Activated CD4-positive, alpha-beta T cell treated with anti-CD3 and anti-CD28 coated beads, Interleukin-2, amount 10 ng/mL, durations not matched to agents 24 days and 14 days (primary cell): ENCODE results near the gene GPR17. TPM values are rescaled to one million over a fixed set of nuclear protein-coding genes. Genes with fewer than 3 reads are reported as not detected.

Source experiments
- DNase-seq: peaks from one replicate; pipeline ENCODE4 v3.0.0; 2022
- H3K27ac Mint-ChIP-seq: one replicate; pipeline ENCODE4 v1.8.0; 2022; ENCODE audit warnings: mild to moderate bottlenecking, mixed read lengths
- H3K27me3 Mint-ChIP-seq: one replicate; pipeline ENCODE4 v1.8.0; 2022; ENCODE audit warnings: mixed read lengths
- H3K36me3 Mint-ChIP-seq: one replicate; pipeline ENCODE4 v1.8.0; 2022; ENCODE audit warnings: low read depth, mild to moderate bottlenecking, mixed read lengths
- H3K4me1 Mint-ChIP-seq: one replicate; pipeline ENCODE4 v1.8.0; 2021; ENCODE audit warnings: mixed read lengths
- H3K4me3 Mint-ChIP-seq: one replicate; pipeline ENCODE4 v1.8.0; 2022; ENCODE audit warnings: mild to moderate bottlenecking, moderate library complexity, mixed read lengths
- H3K9me3 Mint-ChIP-seq: one replicate; pipeline ENCODE4 v1.8.0; 2021; ENCODE audit warnings: mixed read lengths
- intact Hi-C: fragments of 100-400 bp; cut with micrococcal nuclease; formaldehyde crosslinking; loops from one replicate; pipeline ENCODE4 v1.15.1; 2023
- total RNA-seq: library from RNA; stranded (reverse); gene quantifications from 2 replicates; pipeline ENCODE4 v1.2.3, GENCODE V29; 2022

Gene GPR17
- total RNA-seq, 1 donor from 2014 or later = not detected

GRCh38 chr2:127655209-127656073 is 9.5 kb downstream of the GPR17 start:
- H3K9me3 Mint-ChIP-seq = no peaks in the 10 kb centered on the region
- no peaks in the 10 kb centered on the region for H3K4me1 Mint-ChIP-seq
- H3K4me3 Mint-ChIP-seq = no peak overlapping the region
- no peak for DNase-seq
- no peaks in the 10 kb centered on the region for H3K27me3 Mint-ChIP-seq
- H3K36me3 Mint-ChIP-seq = no peaks in the 10 kb centered on the region
- H3K27ac Mint-ChIP-seq = no peak overlapping the region
- intact Hi-C loops = no loop called here

GRCh38 chr2:127656569-127657231 is 10.7 kb downstream of the GPR17 start:
- Mint-ChIP-seq H3K27me3 (peaks cover 1% of the 10 kb centered on the region), H3K9me3 (no peaks in the 10 kb centered on the region), H3K4me3 (no peak overlapping the region), H3K27ac (no peak overlapping the region), H3K36me3 (no peaks in the 10 kb centered on the region), H3K4me1 (no peaks in the 10 kb centered on the region)
- no peak for DNase-seq
- intact Hi-C loops = no loop called here

DNA sequence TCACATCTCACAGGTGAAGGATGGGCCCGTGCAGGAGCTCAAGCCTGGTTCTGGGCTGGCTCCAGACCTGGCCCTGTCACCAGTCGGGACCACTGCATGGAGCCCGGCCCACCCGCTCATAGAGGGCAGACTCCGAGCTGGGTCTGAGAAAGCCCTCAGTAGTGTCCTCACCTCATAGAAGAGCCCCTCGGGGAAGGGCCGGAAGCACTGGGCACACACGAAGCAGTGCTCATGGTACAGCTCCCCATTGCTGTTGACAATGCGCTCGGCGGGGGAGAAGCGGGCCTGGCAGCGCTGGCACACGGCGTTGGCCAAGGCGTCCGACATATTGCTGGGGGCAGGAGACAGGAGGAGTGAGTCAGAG is 11.3 kb downstream of the GPR17 start:
- Mint-ChIP-seq H3K36me3 (no peaks in the 10 kb centered on the region), H3K4me1 (no peaks in the 10 kb centered on the region), H3K27me3 (peaks cover 4% of the 10 kb centered on the region), H3K4me3 (no peak overlapping the region), H3K27ac (no peak overlapping the region), H3K9me3 (no peaks in the 10 kb centered on the region)
- intact Hi-C loops = no loop called here
- no peak for DNase-seq

DNA sequence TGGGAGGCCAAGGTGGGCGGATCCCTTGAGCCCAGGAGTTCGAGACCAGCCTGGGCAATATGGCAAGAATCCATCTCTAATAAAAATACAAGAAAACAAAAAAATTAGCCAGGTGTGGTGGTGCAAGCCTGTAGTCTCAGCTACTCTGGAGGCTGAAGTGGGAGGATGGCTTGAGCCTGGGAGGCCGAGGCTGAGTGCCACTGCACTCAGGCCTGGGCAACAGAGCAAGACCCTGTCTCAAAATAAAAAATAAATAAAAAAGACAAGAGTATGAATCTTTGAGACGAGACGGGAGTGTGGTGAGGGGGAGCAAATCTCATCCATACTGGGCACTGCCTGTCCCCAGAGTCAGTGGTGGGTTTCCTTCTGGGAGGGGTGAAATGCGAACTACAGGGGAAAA is 12.2 kb downstream of the GPR17 start:
- H3K36me3 Mint-ChIP-seq = no peaks in the 10 kb centered on the region
- no peaks in the 10 kb centered on the region for H3K9me3 Mint-ChIP-seq
- intact Hi-C loops = no loop called here
- no peak overlapping the region for H3K27ac Mint-ChIP-seq
- H3K4me3 Mint-ChIP-seq = no peak overlapping the region
- peaks cover 8% of the 10 kb centered on the region for H3K27me3 Mint-ChIP-seq
- no peak for DNase-seq
- no peaks in the 10 kb centered on the region for H3K4me1 Mint-ChIP-seq

DNA sequence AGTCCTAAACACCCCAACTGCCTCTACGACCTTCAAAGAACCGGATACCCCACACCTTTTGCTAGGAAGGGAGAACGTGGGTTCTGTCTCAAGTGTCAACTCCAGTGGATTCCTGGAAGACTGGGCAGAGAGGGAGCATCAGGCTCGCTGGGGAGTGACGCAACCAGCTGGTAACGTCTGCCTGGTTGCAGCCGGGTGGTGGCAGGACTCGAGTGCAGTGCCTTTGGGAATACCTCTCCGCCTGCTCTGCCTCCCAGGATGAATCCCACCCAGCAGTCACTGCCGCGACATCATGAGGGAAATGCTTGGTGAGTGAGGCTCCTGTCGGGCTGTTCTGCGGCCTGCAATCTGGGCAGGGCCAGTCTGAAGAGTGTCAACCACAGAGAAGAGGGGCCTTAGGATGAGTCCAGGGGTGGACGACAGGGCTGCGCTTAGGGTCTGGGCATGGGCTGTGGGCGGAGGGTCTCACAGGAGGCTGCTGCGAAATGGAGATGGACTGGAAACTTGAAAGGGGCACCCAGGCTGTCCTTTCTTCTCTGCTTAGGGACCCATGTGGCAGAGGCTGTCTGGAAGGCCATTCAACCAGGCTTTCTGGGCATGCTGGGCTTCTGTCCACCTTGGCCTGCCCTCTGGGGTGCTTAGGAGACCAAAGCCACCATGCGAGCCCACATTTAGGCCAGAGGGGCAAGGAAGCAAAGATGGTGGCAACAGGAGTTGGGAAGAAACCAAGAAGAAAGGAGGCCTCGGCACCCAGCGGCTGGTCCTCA is 12.9 kb downstream of the GPR17 start:
- Mint-ChIP-seq H3K4me1 (no peaks in the 10 kb centered on the region), H3K9me3 (no peaks in the 10 kb centered on the region), H3K36me3 (no peaks in the 10 kb centered on the region), H3K27me3 (peaks cover 15% of the 10 kb centered on the region), H3K27ac (no peak overlapping the region), H3K4me3 (no peak overlapping the region)
- intact Hi-C loops = no loop called here
- no peak for DNase-seq

- Mint-ChIP-seq H3K27me3 (peaks cover 18% of the 10 kb centered on the region), H3K9me3 (no peaks in the 10 kb centered on the region), H3K4me1 (no peaks in the 10 kb centered on the region), H3K27ac (no peak overlapping the region), H3K36me3 (no peaks in the 10 kb centered on the region), H3K4me3 (no peak overlapping the region)
- intact Hi-C loops = no loop called here
- DNase-seq = no peak
These were observed 13.7 kb downstream of the GPR17 start for GRCh38 chr2:127659408-127660290.

DNA sequence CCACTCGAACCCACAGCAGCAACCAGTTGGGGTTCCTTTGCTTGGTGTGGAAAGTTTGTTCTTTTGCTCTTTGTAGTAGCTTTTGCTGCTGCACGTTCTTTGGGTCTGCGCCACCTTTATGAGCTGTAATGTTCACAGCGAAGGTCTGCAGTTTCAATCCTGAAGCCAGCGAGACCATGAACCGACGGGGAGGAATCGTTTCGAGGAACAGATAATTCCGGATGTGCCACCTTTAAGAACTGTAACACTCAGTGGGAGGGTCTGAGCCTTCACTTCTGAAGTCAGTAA is 14.3 kb downstream of the GPR17 start:
- Mint-ChIP-seq H3K36me3 (no peaks in the 10 kb centered on the region), H3K4me3 (no peak overlapping the region), H3K4me1 (no peaks in the 10 kb centered on the region), H3K9me3 (no peaks in the 10 kb centered on the region), H3K27me3 (peaks cover 24% of the 10 kb centered on the region), H3K27ac (no peak overlapping the region)
- intact Hi-C loops = no loop called here
- no peak for DNase-seq

GRCh38 chr2:127661072-127661649 is 15.2 kb downstream of the GPR17 start:
- DNase-seq = no peak
- Mint-ChIP-seq H3K36me3 (no peaks in the 10 kb centered on the region), H3K27ac (no peak overlapping the region), H3K9me3 (no peaks in the 10 kb centered on the region), H3K4me1 (no peaks in the 10 kb centered on the region), H3K4me3 (no peak overlapping the region), H3K27me3 (peaks cover 33% of the 10 kb centered on the region)
- intact Hi-C loops = no loop called here

DNA sequence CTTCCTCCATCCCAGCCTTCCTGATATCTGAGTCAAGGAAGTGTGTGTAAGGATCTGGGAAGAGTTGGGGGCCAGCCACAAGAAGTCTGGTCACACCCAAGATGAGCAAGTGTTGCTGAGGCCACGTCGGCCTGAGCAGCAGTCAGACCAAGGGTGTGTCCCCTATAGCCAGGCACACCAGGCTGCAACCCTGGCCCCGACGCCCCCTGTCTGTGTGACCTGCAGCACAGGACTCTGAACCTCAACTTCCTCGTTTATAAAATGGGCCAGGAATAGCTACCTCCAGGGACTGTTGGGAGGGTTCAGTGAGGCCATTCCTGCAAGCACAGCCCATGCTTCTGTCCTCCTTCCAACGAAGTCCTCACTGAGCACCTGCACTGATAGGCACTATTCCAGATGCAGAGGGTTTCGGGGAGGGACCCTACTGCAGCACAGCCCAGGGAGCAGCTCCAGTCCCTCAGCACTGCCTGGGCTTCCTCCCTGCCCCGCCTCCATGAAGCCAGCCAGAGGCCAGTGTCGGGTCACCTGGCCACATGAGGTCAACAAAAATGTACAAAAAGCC is 16.1 kb downstream of the GPR17 start:
- no peak for DNase-seq
- intact Hi-C loops = no loop called here
- no peak overlapping the region for H3K4me3 Mint-ChIP-seq
- H3K9me3 Mint-ChIP-seq = no peaks in the 10 kb centered on the region
- no peaks in the 10 kb centered on the region for H3K4me1 Mint-ChIP-seq
- H3K27me3 Mint-ChIP-seq = peaks cover 41% of the 10 kb centered on the region
- no peak overlapping the region for H3K27ac Mint-ChIP-seq
- H3K36me3 Mint-ChIP-seq = no peaks in the 10 kb centered on the region

GRCh38 chr2:127662937-127663565 is 17.1 kb downstream of the GPR17 start:
- no peak for DNase-seq
- Mint-ChIP-seq H3K4me3 (no peak overlapping the region), H3K9me3 (peaks cover 3% of the 10 kb centered on the region), H3K27me3 (peaks cover 46% of the 10 kb centered on the region), H3K4me1 (no peaks in the 10 kb centered on the region), H3K27ac (no peak overlapping the region), H3K36me3 (no peaks in the 10 kb centered on the region)
- intact Hi-C loops = no loop called here

GRCh38 chr2:127663566-127664064 is 17.7 kb downstream of the GPR17 start:
- peaks cover 46% of the 10 kb centered on the region for H3K27me3 Mint-ChIP-seq
- H3K36me3 Mint-ChIP-seq = no peaks in the 10 kb centered on the region
- H3K9me3 Mint-ChIP-seq = peaks cover 3% of the 10 kb centered on the region
- H3K27ac Mint-ChIP-seq = no peak overlapping the region
- intact Hi-C loops = no loop called here
- no peaks in the 10 kb centered on the region for H3K4me1 Mint-ChIP-seq
- no peak for DNase-seq
- no peak overlapping the region for H3K4me3 Mint-ChIP-seq

DNA sequence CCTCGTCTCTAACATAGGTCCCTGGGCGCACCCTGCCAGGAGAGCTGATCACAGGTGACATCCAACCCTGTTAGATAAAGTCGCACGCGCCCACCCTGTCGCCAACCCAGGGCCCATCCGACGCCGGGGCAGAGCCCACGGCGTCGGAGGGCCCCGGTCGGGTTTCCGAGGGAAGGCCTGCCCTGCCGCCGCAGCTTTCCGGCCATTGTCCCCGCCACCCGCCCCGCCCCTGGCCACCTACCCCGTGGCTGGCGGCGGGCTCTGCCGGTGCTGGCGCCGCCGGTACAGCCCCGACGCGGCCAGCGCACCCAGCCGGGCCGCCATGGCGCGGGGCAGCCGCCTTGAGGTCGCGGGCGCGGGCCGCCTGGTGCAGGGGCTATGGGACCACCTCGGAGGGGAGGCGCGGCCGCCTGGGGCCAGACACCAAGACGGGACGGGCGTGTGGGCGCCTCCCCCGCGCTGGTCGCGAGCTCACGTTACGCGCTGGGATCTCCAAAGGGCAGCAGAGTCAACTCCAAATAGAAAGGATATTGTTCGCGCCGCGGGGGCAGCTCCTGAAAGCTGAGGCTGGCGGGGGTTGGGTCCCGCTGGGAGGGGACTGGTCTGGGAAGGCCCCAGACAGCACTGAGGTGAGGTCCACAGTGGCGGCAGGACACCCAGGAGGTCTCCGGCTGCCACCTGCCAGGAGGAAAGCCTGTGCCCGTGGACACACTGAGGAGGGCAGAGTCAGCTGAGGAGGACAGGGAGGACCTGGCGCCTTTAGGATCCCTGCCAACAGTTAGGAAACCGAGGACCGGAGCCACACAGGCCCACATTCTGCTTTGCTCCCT is 18.3 kb downstream of the GPR17 start:
- no peak for DNase-seq
- intact Hi-C loops = no loop called here
- peaks cover 51% of the 10 kb centered on the region for H3K27me3 Mint-ChIP-seq
- no peaks in the 10 kb centered on the region for H3K36me3 Mint-ChIP-seq
- no peak overlapping the region for H3K4me3 Mint-ChIP-seq
- H3K9me3 Mint-ChIP-seq = peaks cover 3% of the 10 kb centered on the region
- no peak overlapping the region for H3K27ac Mint-ChIP-seq
- H3K4me1 Mint-ChIP-seq = no peaks in the 10 kb centered on the region
